K562 (cell line): ENCODE measurements around the gene PSMA4. TPM values are rescaled to one million over a fixed set of nuclear protein-coding genes. Genes with fewer than 3 reads are reported as not detected.
A peak's percentile ranks its signal among the peaks of the same experiment; 100 is the strongest.

ENCODE experiments used
- ATAC-seq: fragments of 200-7000 bp; cut with Tn5 transposase; 3 replicates; pipeline ENCODE4 v1.9.1; 2020; ENCODE audit warnings: moderate library complexity
- BruUV-seq: library from RNA; stranded (reverse); fragments of 400-500 nt; replicated peaks from 2 replicates; lab custom pipeline; 2021; lab: Mats Ljungman, UMichigan
- CTCF ChIA-PET: fragments of 300-600 bp; formaldehyde crosslinking; extraction: SDS; loops from one replicate; lab custom pipeline; 2021; ENCODE audit warnings: low intra/inter-chr PET ratio; lab: Yijun Ruan, JAX
- POLR2A ChIA-PET: fragments of 300-600, 350-650 bp; sonication (Branson Sonifier 250); formaldehyde crosslinking; extraction: SDS; loops from one replicate; lab custom pipeline; 2021; ENCODE audit warnings: antibody characterized with exemption, inconsistent platforms; lab: Yijun Ruan, JAX
- DNase-seq, 4 experiments: peaks; one replicate each; pipeline versions ENCODE4 v3.0.0 to v3.0.0-alpha.2; 2011 to 2018; ENCODE audit warnings: low spot score in 3 of 4, mixed read lengths in 3 of 4; ENCODE audit errors: extremely low read depth in 1 of 4
- FAIRE-seq: peaks from 2 replicates; lab custom pipeline; 2011; peaks lifted over from hg19 to GRCh38; lab: Jason Lieb, UNC
- H2AFZ ChIP-seq: 2 replicates; pipeline ENCODE4 v1.6.0; 2011; ENCODE audit warnings: low read depth, low read length, control low read depth, inconsistent platforms
- H3K27ac ChIP-seq: fragments of 200-600 bp; 3 replicates; pipeline ENCODE4 v1.8.0; 2011; ENCODE audit warnings: low read depth, mild to moderate bottlenecking, control low read depth, inconsistent platforms, low read length, moderate library complexity, mixed read lengths; ENCODE audit errors: extremely low read depth
- H3K27me3 ChIP-seq, 2 experiments: fragments of 300-600 bp in 1 of 2; 2 replicates in 1 of 2; 3 replicates in 1 of 2; pipeline versions ENCODE4 v1.6.0 to v1.8.0; 2011; ENCODE audit warnings: inconsistent platforms in 2 of 2, low read length in 2 of 2, mild to moderate bottlenecking in 1 of 2, mixed read lengths in 1 of 2, moderate library complexity in 1 of 2; ENCODE audit not compliant: control insufficient read depth in 2 of 2, insufficient read depth in 2 of 2
- H3K36me3 ChIP-seq: fragments of 300-600 bp; 3 replicates; pipeline ENCODE4 v1.8.0; 2011; ENCODE audit warnings: mild to moderate bottlenecking, low read length, inconsistent platforms; ENCODE audit not compliant: control insufficient read depth, insufficient read depth
- H3K4me1 ChIP-seq, 2 experiments: fragments of 200-600 bp in 1 of 2; replicated peaks in 1 of 2; 2 replicates in 1 of 2; 3 replicates in 1 of 2; pipeline versions ENCODE4 v1.5.1 to v1.8.0; 2011; ENCODE audit warnings: inconsistent platforms in 2 of 2, low read length in 2 of 2, mild to moderate bottlenecking in 1 of 2, mixed read lengths in 1 of 2, moderate library complexity in 1 of 2; ENCODE audit not compliant: control insufficient read depth in 2 of 2, insufficient read depth in 2 of 2
- H3K4me2 ChIP-seq: 2 replicates; pipeline ENCODE4 v1.6.1; 2011; ENCODE audit warnings: low read length, control low read depth, inconsistent platforms, mixed read lengths; ENCODE audit not compliant: insufficient read depth
- H3K4me3 ChIP-seq: fragments of 200-600 bp; sonication (generic), shearing (Covaris generic); 2 replicates; pipeline ENCODE4 v1.5.1; 2016; ENCODE audit warnings: control low read depth, inconsistent platforms
- H3K79me2 ChIP-seq: fragments of 200-600 bp; 3 replicates; pipeline ENCODE4 v1.8.0; 2011; ENCODE audit warnings: low read length, inconsistent platforms; ENCODE audit not compliant: control insufficient read depth, insufficient read depth
- H3K9ac ChIP-seq, 2 experiments: 2 replicates each; pipeline versions ENCODE4 v1.6.0 to v1.6.1; 2011; ENCODE audit warnings: low read depth in 2 of 2, low read length in 2 of 2, control low read depth in 1 of 2, inconsistent platforms in 1 of 2, mild to moderate bottlenecking in 1 of 2, mixed read lengths in 1 of 2; ENCODE audit not compliant: insufficient read depth in 1 of 2
- H3K9me1 ChIP-seq: one replicate; pipeline ENCODE4 v1.6.0; 2011; ENCODE audit warnings: inconsistent platforms, mild to moderate bottlenecking, low read length, moderate library complexity; ENCODE audit not compliant: control insufficient read depth, insufficient read depth
- H3K9me3 ChIP-seq: replicated peaks from 2 replicates; pipeline ENCODE4 v1.5.1; 2011; ENCODE audit warnings: low read depth, low read length, inconsistent platforms; ENCODE audit not compliant: control insufficient read depth, insufficient read depth
- H4K20me1 ChIP-seq: replicated peaks from 2 replicates; pipeline ENCODE4 v1.6.1; 2011; ENCODE audit warnings: low read length, inconsistent platforms, mixed read lengths; ENCODE audit not compliant: control insufficient read depth, insufficient read depth
- AFF1 ChIP-seq, 2 experiments: fragments of 450-650 bp; IDR thresholded peaks; 2 replicates each; pipeline ENCODE4 v1.6.1; 2018; ENCODE audit warnings: mild to moderate bottlenecking in 2 of 2, low read depth in 1 of 2; ENCODE audit not compliant: partially characterized antibody in 2 of 2
- CHD1 ChIP-seq: fragments of 200-600 bp; sonication (generic); IDR thresholded peaks from one replicate; pipeline ENCODE4 v1.6.1; 2012; ENCODE audit warnings: mild to moderate bottlenecking, moderate library complexity, low read length, inconsistent platforms
- COPS2 ChIP-seq: fragments of 450-650 bp; conservative IDR thresholded peaks from 2 replicates; pipeline ENCODE4 v1.6.1; 2016; ENCODE audit warnings: mild to moderate bottlenecking, moderate library complexity
- CTBP1 ChIP-seq: fragments of 450-650 bp; IDR thresholded peaks from 2 replicates; pipeline ENCODE4 v1.6.1; 2016; ENCODE audit warnings: borderline replicate concordance
- GABPB1 ChIP-seq: sonication (generic); formaldehyde crosslinking; IDR thresholded peaks from 2 replicates; pipeline ENCODE4 v1.8.0; 2022; ENCODE audit warnings: mild to moderate bottlenecking, missing genetic modification reagents
- GATAD2B ChIP-seq: fragments of 450-650 bp; IDR thresholded peaks from 2 replicates; pipeline ENCODE4 v1.6.1; 2017; ENCODE audit warnings: mild to moderate bottlenecking, borderline replicate concordance
- LCOR ChIP-seq: sonication (generic); formaldehyde crosslinking; IDR thresholded peaks from 2 replicates; pipeline ENCODE4 v1.8.0; 2022; ENCODE audit warnings: mild to moderate bottlenecking, missing genetic modification reagents
- MAX ChIP-seq: sonication (generic); formaldehyde crosslinking; IDR thresholded peaks from 2 replicates; pipeline ENCODE4 v1.9.0; 2022; ENCODE audit warnings: mild to moderate bottlenecking, missing genetic modification reagents
- NELFE ChIP-seq: IDR thresholded peaks from 2 replicates; pipeline ENCODE4 v1.6.1; 2011; ENCODE audit warnings: mild to moderate bottlenecking; ENCODE audit not compliant: insufficient read depth, insufficient read length
- NFE2 ChIP-seq: IDR thresholded peaks from 2 replicates; pipeline ENCODE4 v1.6.1; 2014; ENCODE audit warnings: antibody characterized with exemption, low read depth
- NR2F6 ChIP-seq: fragments of 450-650 bp; formaldehyde crosslinking; IDR thresholded peaks from 2 replicates; pipeline ENCODE4 v1.4.0; 2020; ENCODE audit warnings: mild to moderate bottlenecking
- PHTF2 ChIP-seq: fragments of 250-450 bp; sonication (Bioruptor Pico); IDR thresholded peaks from 2 replicates; pipeline ENCODE4 v1.5.0; 2021; ENCODE audit warnings: mild to moderate bottlenecking
- PPARD ChIP-seq: fragments of 250-450 bp; sonication (Bioruptor Pico); IDR thresholded peaks from 2 replicates; pipeline ENCODE4 v1.8.0; 2022; ENCODE audit warnings: inconsistent platforms, mild to moderate bottlenecking, moderate library complexity
- YBX1 ChIP-seq: fragments of 450-650 bp; IDR thresholded peaks from 2 replicates; pipeline ENCODE4 v1.7.1; 2016; ENCODE audit warnings: mild to moderate bottlenecking
- ZNF408 ChIP-seq: fragments of 250-450 bp; sonication (Bioruptor Pico); IDR thresholded peaks from 2 replicates; pipeline ENCODE4 v1.4.0; 2020; ENCODE audit warnings: low read depth, mild to moderate bottlenecking, moderate library complexity
- ZNF431 ChIP-seq: sonication (generic); formaldehyde crosslinking; IDR thresholded peaks from 2 replicates; pipeline ENCODE4 v1.8.0; 2022; ENCODE audit warnings: mild to moderate bottlenecking, missing genetic modification reagents
- WGBS: fragments of 100-300 bp; shearing (Covaris generic); methylation state at CpG from one replicate; pipeline ENCODE4 v1.1.6; 2016; ENCODE audit warnings: low coverage, mixed read lengths; ENCODE audit not compliant: insufficient coverage; ENCODE audit errors: missing lambda C conversion rate; 5-methylcytosine and 5-hydroxymethylcytosine counted together
- in situ Hi-C: fragments of 300-500 bp; cut with MboI; formaldehyde crosslinking; loops from 4 replicates; pipeline ENCODE4 v1.15.0; 2018; ENCODE audit warnings: inconsistent platforms, mixed read lengths
- intact Hi-C: fragments of 100-400 bp; cut with micrococcal nuclease; formaldehyde crosslinking; loops from 2 replicates; pipeline ENCODE4 v1.14.2; 2022
- polyA plus RNA-seq, 8 experiments: library from polyadenylated mRNA; depleted of rRNA in 4 of 8; stranded (reverse) in 5 of 8; unstranded in 3 of 8; fragments of >200 nt; fragmentation: Nextera tagmentation in 2 of 8; fragmentation: Illumina TruSeq in 1 of 8; extraction: Ambion mirVana in 2 of 8; extraction: Trizol in 1 of 8; gene quantifications; 2 replicates each; pipeline versions ENCODE4 v1.2.1 to v1.2.3, GENCODE V29; 2011 to 2014; ENCODE audit warnings: inconsistent platforms in 1 of 8, missing spikeins in 1 of 8
- total RNA-seq, 7 experiments: library from RNA; depleted of rRNA in 6 of 7; stranded (reverse); fragments of >200 nt in 6 of 7; fragmentation: Illumina TruSeq in 2 of 7; extraction: Trizol in 2 of 7; gene quantifications; 2 replicates each; pipeline versions ENCODE4 v1.2.1 to v1.2.3, GENCODE V29; 2011 to 2021; ENCODE audit warnings: low replicate concordance in 1 of 7
- TF ChIP-seq, protein P1 (sequence below), 2 experiments: fragments of 250-450 bp in 1 of 2; fragments of 450-650 bp in 1 of 2; sonication (Bioruptor Pico) in 1 of 2; IDR thresholded peaks; 2 replicates each; pipeline versions ENCODE4 v1.6.1 to v1.8.0; 2016 to 2021; ENCODE audit warnings: mild to moderate bottlenecking in 2 of 2, moderate library complexity in 2 of 2, missing compliant biosample characterization in 1 of 2, missing genetic modification characterization in 1 of 2
- TF ChIP-seq, protein P2 (sequence below): IDR thresholded peaks from 2 replicates; pipeline ENCODE4 v1.6.1; 2016; ENCODE audit warnings: missing genetic modification characterization, missing compliant biosample characterization

Gene PSMA4
- total and polyA plus RNA-seq, 9 of the 15 experiments (the other 6 are each of a cell fraction or from before 2014, with no cell fraction given): 304 to 1,857 (median 666) TPM

DNA sequence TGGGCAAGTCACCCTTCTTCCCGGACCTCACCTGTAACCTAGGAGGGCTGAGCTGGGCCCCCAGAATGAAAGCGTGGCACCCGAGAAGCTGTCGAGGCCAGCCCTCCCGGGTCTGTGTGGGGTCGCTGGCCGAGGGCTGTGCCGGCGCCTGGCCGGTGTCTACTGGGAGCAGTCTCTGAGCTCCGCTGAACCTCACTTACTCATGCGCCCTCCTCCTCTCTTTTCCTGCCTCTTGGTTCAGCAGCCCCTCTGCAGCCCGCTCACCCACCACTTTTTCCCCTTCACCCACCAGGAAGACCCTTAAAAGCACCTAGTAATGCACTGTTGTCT, 32.4 kb upstream of the PSMA4 start:
- Histone ChIP-seq H3K9me3 (no peaks in the 10 kb centered on the region), H3K4me3 (peak overlapping the region; percentile 60), H3K36me3 (no peaks in the 10 kb centered on the region), H3K4me1 (peaks cover 4 to 10% of the 10 kb centered on the region in 2 experiments; a peak in 4 of 5 replicates), H2AFZ (peak overlapping the region; percentile 98), H3K4me2 (peak overlapping the region; percentile 92), H3K27ac (no peak overlapping the region; the same call in 2 of the 3 replicates), H3K9ac (peak overlapping the region; percentile 58 to 92), H3K9me1 (no peaks in the 10 kb centered on the region), H4K20me1 (no peaks in the 10 kb centered on the region), H3K27me3 (no peaks in the 10 kb centered on the region), H3K79me2 (no peaks in the 10 kb centered on the region)
- DNase-seq (peak in 2 of 4 experiments; percentile 33 to 38), ATAC-seq (peak; percentile 68), FAIRE-seq (no peak)
- in situ Hi-C loops: no loop called here
- ChIA-PET CTCF (no interaction called here), POLR2A (interaction anchor here (0.9 to 1.6 kb wide), 4 partner anchors 9 to 164 kb away, joined by 3 to 5 read pairs (median 3); partner anchors contain the start of gene PSMA4)
- intact Hi-C loops: loop anchor here (5.0 kb wide), 1 partner anchor 35 kb away; the partner anchor contains the start of gene PSMA4
- no TSS peak for BruUV-seq
- 2% methylated on average over 13 of the region's 13 CpGs for WGBS
- TF ChIP-seq, protein P1, sequence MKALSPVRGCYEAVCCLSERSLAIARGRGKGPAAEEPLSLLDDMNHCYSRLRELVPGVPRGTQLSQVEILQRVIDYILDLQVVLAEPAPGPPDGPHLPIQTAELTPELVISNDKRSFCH (CRISPR knock-in tag; IDR thresholded peaks at IDR 0.05): no peak
- TF ChIP-seq, protein P1 (tag; IDR thresholded peaks at IDR 0.05): 0 out of 2 replicates have a peak, but pooled peaks have one; percentile 25
- TF ChIP-seq COPS2: no peak
- no peak for TF ChIP-seq ZNF408 (CRISPR knock-in tag)
- TF ChIP-seq MAX (CRISPR knock-in tag): no peak
- TF ChIP-seq LCOR (CRISPR knock-in tag): no peak
- TF ChIP-seq NFE2: no peak
- TF ChIP-seq CTBP1: peak; percentile 9; the same call in 1 of the 2 replicates
- no peak for TF ChIP-seq GATAD2B
- TF ChIP-seq PPARD: no peak
- TF ChIP-seq, protein P2, sequence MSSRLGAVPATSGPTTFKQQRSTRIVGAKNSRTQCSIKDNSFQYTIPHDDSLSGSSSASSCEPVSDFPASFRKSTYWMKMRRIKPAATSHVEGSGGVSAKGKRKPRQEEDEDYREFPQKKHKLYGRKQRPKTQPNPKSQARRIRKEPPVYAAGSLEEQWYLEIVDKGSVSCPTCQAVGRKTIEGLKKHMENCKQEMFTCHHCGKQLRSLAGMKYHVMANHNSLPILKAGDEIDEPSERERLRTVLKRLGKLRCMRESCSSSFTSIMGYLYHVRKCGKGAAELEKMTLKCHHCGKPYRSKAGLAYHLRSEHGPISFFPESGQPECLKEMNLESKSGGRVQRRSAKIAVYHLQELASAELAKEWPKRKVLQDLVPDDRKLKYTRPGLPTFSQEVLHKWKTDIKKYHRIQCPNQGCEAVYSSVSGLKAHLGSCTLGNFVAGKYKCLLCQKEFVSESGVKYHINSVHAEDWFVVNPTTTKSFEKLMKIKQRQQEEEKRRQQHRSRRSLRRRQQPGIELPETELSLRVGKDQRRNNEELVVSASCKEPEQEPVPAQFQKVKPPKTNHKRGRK: no peak
- TF ChIP-seq NELFE: no peak
- no peak for TF ChIP-seq YBX1
- peak; percentile 84 for TF ChIP-seq CHD1
- no peak for TF ChIP-seq AFF1 (IDR thresholded peaks at IDR 0.05; ENCODE audit: low read depth in 1 of 2, partially characterized antibody in 2 of 2)
- TF ChIP-seq NR2F6 (CRISPR knock-in tag): no peak
- no peak for TF ChIP-seq PHTF2 (CRISPR knock-in tag)
- peak; percentile 25; the same call in 1 of the 2 replicates for TF ChIP-seq GABPB1
- TF ChIP-seq ZNF431 (CRISPR knock-in tag): no peak
